ENCODE results near the gene RPL18.

Gene RPL18

DNA sequence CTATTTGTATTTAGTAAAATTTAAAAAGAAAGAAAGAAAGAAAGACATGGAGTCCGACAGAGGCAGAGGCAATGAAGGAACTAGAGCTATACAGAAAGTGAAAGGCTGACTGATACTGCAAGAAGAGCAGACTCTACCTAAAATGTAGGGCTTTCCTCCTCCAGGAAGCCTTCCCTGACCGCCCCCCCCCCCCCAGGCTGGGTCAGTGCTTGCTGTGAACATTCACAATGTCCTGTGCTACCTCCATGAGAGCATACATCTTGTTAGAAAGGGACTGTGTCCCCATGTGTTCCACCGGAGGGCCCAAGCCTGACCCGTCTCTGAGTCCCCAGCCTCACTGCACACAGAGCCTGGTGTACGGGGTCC lies 32.7 kb upstream of the RPL18 start:
- no peak overlapping the region for H3K27ac Mint-ChIP-seq
- peaks cover 19 to 21% of the 10 kb centered on the region in 2 donors for H3K4me1 Mint-ChIP-seq
- H3K4me3 Mint-ChIP-seq = no peak overlapping the region
- no peaks in the 10 kb centered on the region for H3K9me3 Mint-ChIP-seq
- no peak for DNase-seq
- no peak for ATAC-seq (replicated peaks)
- H3K36me3 Mint-ChIP-seq = no peaks in the 10 kb centered on the region
- H3K27me3 Mint-ChIP-seq = no peaks in the 10 kb centered on the region

DNA sequence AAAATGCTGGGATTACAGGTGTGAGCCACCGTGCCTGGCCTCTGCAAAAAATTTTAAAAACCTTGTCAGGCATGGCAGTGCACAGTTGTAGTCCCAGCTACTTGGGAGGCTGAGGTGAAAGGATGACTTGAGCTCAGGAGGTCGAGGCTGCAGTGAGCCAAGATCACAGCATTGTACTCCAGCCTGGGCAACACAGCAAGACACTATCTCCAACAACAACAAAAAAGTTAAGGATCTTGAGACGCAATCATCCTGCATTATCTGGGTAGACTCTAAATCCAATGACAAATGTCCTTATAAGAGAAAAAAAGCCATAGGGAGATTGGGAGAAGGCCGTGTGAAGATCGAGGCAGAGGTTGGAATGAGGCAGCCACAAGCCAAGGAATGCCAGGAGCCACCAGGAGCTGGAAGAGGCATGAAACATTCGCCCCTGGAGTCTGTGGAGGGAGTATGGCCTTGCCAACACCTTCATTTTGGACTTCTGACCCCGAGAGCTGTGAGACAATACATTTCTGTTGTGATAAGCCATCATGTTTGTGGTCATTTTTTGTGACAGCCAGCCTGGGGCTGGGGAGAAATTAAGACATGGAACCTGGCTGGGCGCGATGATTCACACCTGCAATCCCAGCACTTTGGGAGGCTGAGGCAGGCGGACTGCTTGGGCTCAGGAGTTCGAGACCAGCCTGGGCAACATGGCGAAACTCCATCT lies 32.1 kb upstream of the RPL18 start:
- Mint-ChIP-seq H3K4me3 (no peak overlapping the region), H3K4me1 (peaks cover 22 to 26% of the 10 kb centered on the region in 2 donors), H3K27ac (peak overlapping the region; percentile 27), H3K9me3 (no peaks in the 10 kb centered on the region), H3K36me3 (no peaks in the 10 kb centered on the region), H3K27me3 (no peaks in the 10 kb centered on the region)
- no peak for ATAC-seq (replicated peaks)
- DNase-seq = no peak

DNA sequence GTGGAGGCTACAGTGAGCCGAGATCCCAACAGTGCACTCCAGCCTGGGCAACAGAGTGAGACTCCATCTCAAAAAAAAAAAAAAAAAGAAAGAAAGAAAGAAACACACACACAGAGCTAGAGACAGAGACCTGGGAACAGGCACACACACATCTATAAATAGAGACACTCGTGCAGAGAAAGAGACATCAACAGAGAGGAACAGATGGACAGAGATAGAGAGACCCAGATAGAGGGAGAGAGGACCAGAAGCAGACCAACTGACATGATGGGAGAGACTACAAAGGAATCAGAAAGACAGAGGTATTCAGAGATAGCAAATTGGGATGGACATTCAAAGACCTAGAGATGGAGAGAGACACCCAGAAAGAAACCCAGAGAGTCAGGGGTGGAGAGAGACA lies 29.2 kb upstream of the RPL18 start:
- Mint-ChIP-seq H3K27me3 (no peaks in the 10 kb centered on the region), H3K4me1 (peaks cover 32 to 45% of the 10 kb centered on the region in 2 donors), H3K9me3 (no peaks in the 10 kb centered on the region), H3K4me3 (peak overlapping the region in 1 of 2 donors; percentile 19), H3K36me3 (no peaks in the 10 kb centered on the region), H3K27ac (peak overlapping the region; percentile 60)
- DNase-seq (no peak), ATAC-seq (replicated peaks) (no peak)

DNA sequence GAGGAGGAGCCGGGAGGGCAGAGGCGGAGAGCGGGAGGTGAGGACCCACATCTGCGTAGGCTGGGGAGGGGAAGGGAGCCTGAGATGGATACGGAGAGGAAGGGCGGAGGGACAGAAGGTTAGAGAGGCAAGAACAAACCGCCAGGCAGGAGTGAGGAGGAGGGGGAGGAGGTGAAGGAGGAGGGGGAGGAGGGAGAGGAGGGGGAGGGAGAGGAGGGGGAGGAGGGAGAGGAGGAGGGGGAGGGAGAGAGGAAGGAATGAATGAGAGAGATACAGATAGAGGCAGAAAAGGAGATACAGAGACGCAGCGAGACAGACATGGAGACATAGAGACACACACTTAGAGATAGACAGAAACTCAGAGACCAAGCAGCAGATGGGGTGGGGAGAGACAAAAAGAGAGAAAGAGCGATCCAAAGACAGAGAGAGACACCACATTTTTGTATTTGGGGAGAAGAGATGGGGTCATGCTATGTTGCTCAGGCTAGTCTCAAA lies 27.8 kb upstream of the RPL18 start:
- H3K4me1 Mint-ChIP-seq = peaks cover 30 to 38% of the 10 kb centered on the region in 2 donors
- peak overlapping the region; percentile 53 for H3K27ac Mint-ChIP-seq
- no peaks in the 10 kb centered on the region for H3K27me3 Mint-ChIP-seq
- H3K4me3 Mint-ChIP-seq = peak overlapping the region; percentile 80 to 89
- ATAC-seq (replicated peaks) (no peak), DNase-seq (no peak)
- no peaks in the 10 kb centered on the region for H3K36me3 Mint-ChIP-seq
- no peaks in the 10 kb centered on the region for H3K9me3 Mint-ChIP-seq

DNA sequence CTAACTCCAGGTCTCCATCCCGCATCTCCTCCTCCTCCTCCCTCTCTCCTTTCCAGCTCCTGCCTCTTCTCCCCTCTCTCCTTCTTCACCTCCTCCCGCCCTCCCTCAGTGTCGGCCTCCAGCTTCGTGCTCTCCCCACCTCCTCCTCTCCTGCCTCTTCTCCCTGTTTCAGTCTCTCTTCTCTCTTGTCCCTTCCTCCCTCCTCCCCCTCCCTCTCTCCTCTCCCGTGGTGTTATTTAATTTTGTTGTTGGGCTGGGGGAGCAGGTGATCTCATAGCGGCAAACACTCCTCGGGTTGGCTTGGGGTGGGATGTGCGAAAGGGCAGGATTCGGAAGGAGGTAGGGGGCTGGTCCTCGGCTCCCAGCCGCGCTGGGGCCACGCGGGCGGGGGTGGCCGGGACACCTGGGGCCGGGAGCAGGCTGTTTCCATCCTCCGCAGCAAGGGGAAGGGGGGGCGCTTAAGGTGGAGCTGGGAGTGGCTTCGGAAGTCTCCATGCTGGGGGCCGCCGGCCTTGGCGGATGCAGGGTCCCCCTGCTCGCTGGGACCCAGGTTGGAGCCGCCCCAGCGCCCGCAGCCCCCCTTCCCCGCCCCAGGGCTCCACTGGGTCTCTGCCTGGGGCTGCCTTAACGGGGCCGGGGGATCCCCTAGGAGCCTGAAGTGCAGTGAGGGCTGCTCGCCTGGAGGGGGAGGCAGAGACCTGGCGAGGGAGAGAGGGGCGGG lies 27.2 kb upstream of the RPL18 start, which contains the start of gene CA11:
CA11 (minus strand) TSS at position 187 of the 721 bp plus-strand sequence. CDS start 555 bp downstream, outside the sequence.
- Mint-ChIP-seq H3K36me3 (peaks cover 0 to 2% of the 10 kb centered on the region in 2 donors), H3K4me1 (peaks cover 28 to 38% of the 10 kb centered on the region in 2 donors), H3K9me3 (no peaks in the 10 kb centered on the region), H3K4me3 (peak within 1 kb of the TSS; percentile 80 to 89), H3K27me3 (no peaks in the 10 kb centered on the region), H3K27ac (peak within 1 kb of the TSS; percentile 72)
- ATAC-seq (replicated peaks) (peak; percentile 80 to 86), DNase-seq (peak; percentile 91)

DNA sequence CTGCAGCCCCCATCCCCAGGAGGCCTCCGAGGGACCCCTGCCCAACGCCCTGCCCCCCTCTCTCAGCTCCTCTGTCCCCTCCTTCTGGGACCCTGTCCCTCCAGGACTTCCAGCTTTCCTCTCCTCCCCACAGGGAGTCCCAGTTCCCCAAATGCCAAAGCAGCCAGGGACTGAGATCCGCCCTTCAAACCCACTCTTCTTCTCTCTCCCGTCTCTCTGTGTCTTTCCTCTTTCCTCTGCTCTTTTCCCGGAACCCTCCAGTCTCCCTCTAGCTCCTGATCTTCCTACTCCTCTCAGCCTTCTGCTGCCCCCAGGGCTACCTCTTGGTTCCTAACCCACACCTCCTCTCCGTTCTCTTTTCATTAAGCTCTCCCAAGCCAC lies 26.6 kb upstream of the RPL18 start:
- peaks cover 25 to 38% of the 10 kb centered on the region in 2 donors for H3K4me1 Mint-ChIP-seq
- no peaks in the 10 kb centered on the region for H3K27me3 Mint-ChIP-seq

DNA sequence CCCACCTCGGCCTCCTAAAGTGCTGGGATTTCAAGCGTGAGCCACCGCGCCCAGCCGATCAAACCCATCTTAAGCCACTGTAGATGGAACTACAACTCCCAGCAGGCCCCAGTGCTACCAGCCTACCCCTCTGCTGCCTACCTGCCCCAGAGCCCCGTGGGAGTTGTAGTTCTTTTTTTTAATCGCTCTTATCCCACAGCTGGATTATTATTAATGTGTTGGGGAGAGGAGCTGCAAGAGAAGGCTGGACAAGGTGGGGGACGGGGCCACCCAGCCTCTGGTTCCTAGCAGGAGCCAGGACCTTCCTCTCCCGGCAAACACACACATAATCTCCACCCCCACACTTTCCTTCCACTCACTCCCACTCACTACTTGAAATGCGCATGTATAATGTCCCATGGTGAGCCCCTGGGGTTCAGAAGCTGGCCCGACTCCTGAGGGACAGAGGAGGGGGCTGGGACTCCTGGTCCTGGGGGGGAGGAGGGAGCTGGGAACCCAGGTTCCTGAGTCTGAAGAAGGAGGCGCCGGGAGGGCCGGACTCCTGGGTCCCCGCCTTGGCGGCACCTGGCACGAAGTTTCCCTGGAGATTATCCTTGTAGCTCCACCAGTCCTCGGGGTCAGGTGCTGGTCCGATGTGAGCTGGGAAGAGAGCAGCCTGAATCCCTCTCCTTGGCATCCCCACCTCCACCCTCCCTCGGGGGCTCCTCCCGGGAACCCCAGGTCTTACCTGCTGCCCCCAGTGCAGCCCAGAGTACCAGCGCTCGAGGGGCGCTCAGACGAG lies 26.1 kb upstream of the RPL18 start:
- DNase-seq = peak; percentile 62
- Mint-ChIP-seq H3K9me3 (no peaks in the 10 kb centered on the region), H3K36me3 (peaks cover 0 to 3% of the 10 kb centered on the region in 2 donors), H3K27me3 (no peaks in the 10 kb centered on the region), H3K4me3 (peak overlapping the region; percentile 80 to 89), H3K4me1 (peaks cover 26 to 39% of the 10 kb centered on the region in 2 donors), H3K27ac (peak overlapping the region; percentile 72)
- peak; percentile 77 to 81 for ATAC-seq (replicated peaks)

More for the DNA sequence above, 26.6 kb upstream of the RPL18 start:
- DNase-seq (no peak), ATAC-seq (replicated peaks) (no peak)
- H3K36me3 Mint-ChIP-seq = peaks cover 0 to 2% of the 10 kb centered on the region in 2 donors
- no peaks in the 10 kb centered on the region for H3K9me3 Mint-ChIP-seq
- peak overlapping the region; percentile 80 to 89 for H3K4me3 Mint-ChIP-seq
- H3K27ac Mint-ChIP-seq = peak overlapping the region; percentile 72

DNA sequence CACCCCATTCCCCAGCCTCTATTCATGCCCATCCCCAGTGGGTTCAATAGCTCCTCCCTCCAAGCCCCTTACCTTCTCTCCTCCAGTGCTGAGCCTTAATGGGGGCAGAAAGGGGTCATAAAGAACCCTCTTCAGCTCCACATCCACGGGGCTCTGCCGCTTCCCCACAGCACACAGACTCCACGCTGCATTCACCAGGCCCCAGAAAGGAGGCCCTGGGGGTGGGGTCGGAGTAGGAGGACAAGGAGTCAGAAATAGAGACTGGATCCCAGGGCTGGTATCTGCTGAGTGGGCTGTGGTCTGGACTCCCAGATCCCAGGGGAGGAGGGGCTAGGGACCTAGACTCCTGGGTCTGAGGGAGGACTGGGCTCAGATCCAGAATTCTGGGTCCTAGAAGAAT lies 25.4 kb upstream of the RPL18 start:
- Mint-ChIP-seq H3K27ac (no peak overlapping the region), H3K36me3 (peaks cover 0 to 5% of the 10 kb centered on the region in 2 donors), H3K4me1 (peaks cover 30 to 40% of the 10 kb centered on the region in 2 donors), H3K4me3 (no peak overlapping the region), H3K27me3 (no peaks in the 10 kb centered on the region), H3K9me3 (no peaks in the 10 kb centered on the region)
- no peak for DNase-seq
- ATAC-seq (replicated peaks) = no peak

DNA sequence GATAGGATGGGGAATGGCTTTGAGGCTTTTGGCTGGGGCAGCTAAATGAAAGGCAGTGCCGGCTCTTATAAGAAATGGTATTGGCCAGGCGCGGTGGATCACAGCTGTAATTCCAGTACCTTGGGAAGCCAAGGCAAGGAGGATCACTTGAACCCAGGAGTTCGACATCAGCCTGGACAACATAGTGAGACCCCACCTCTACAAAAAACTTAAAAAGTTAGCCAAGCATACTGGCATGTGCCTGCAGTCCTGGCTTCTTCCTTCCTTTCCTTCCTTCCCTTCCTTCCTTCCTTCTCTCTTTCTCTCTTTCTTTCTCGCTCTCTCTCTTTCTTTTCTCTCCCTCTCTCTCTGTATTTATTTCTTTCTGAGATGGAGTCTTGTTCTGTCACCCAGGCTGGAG lies 23.9 kb upstream of the RPL18 start:
- Mint-ChIP-seq H3K4me1 (peaks cover 38 to 52% of the 10 kb centered on the region in 2 donors), H3K27ac (peak overlapping the region; percentile 81), H3K27me3 (no peaks in the 10 kb centered on the region), H3K36me3 (peaks cover 3 to 16% of the 10 kb centered on the region in 2 donors), H3K9me3 (peaks cover 8 to 9% of the 10 kb centered on the region in 2 donors), H3K4me3 (no peak overlapping the region)
- DNase-seq (no peak), ATAC-seq (replicated peaks) (no peak)

DNA sequence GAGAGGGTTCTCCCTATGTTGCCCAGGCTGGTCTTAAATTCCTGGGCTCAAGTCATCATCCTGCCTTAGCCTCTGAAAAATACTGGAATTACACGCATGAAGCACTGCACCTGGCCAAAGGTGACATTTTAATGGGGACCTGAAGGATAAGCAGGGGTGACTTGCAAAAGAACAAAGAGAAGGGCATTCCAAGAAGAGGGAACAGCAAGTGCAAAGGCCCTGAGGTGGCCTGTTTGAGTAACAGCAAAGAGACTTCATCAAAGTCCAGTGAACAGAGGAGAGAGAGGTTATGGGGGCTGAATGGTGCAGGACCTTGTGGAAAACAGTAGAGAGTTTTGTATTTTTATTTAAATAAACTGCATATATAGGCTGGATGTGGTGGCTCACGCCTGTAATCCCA lies 22.9 kb upstream of the RPL18 start:
- DNase-seq (no peak), ATAC-seq (replicated peaks) (no peak)
- Mint-ChIP-seq H3K27me3 (no peaks in the 10 kb centered on the region), H3K4me1 (peaks cover 36 to 53% of the 10 kb centered on the region in 2 donors), H3K9me3 (peaks cover 8 to 9% of the 10 kb centered on the region in 2 donors), H3K4me3 (no peak overlapping the region), H3K36me3 (peaks cover 3 to 16% of the 10 kb centered on the region in 2 donors), H3K27ac (no peak overlapping the region)

DNA sequence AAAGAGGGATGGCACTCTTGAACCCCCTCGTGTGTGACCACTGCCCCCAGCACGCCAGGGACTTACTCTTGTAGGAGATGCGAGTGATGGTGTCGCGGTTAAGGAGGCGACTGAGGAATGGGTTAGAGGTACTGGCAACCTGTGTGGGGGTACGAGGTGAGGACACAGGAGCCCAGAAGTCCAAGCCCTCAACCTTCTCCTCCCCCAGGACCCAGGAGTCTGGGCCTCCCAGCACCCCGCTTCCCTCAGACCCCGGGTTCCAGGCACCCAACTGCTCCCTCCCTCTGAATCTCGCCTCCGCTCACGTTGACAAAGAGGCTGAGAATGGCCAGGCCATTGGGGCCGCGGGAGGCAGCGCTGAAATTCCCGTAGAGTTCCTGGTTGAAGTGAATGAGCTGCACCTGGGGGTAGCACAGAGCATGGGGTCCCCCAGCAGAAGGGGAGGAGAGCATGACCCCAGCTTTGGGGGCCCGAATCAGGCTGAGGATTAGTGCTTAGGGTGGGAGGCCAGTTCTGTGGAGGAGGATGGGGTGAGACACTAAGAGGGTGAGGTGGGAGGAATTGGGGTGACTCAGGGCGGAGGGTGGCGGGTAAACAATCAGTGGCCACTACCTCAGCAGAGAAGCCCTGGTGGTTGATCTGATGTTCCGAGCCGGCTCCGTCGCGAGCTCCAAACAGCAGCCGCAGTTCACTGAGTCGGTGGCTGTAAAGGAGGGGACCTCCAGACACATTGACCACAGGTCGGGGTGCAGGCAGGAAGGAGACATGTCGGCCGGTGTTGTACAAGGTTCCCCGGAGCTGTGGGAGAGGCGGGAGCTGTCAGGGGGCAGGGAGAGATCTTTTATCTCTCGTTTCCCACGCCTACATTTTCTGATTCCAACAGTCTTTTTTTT lies 20.8 kb upstream of the RPL18 start:
- Mint-ChIP-seq H3K27ac (peak overlapping the region; percentile 99), H3K4me3 (peak overlapping the region; percentile 58 to 92), H3K4me1 (peaks cover 33 to 49% of the 10 kb centered on the region in 2 donors), H3K27me3 (no peaks in the 10 kb centered on the region), H3K36me3 (peaks cover 5 to 16% of the 10 kb centered on the region in 2 donors), H3K9me3 (peaks cover 8 to 9% of the 10 kb centered on the region in 2 donors)
- DNase-seq = no peak
- ATAC-seq (replicated peaks) = no peak

DNA sequence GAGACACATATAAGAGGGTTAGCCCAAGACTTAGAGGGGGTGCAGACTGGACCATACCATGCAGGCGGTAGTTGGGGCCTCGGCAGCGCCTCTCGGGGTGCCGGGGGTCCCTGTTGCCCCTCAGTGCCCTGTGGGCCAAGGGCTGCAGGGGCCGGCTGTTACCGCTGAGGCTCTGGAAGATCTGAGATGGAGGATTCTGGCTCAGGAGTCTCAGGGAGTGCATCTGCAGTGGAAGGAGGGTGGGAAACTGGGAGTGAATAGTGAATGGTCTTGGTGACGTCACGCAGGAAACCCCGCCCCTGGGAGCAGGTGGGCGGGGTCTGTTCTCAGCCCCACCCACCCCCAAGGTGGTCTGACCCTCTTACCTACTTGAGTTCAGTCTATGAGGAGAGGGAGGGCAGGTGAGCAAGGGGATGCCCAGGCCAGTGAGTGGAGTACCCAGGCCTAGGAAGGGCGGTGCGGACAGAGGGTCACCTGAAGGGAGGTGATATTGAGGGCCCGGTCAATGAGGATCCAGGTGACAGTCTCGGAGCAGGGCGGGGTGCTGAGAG lies 19.9 kb upstream of the RPL18 start:
- ATAC-seq (replicated peaks) = no peak
- peak overlapping the region; percentile 88 to 92 for H3K4me3 Mint-ChIP-seq
- H3K9me3 Mint-ChIP-seq = peaks cover 8 to 9% of the 10 kb centered on the region in 2 donors
- H3K4me1 Mint-ChIP-seq = peaks cover 35 to 51% of the 10 kb centered on the region in 2 donors
- no peak for DNase-seq
- H3K36me3 Mint-ChIP-seq = peaks cover 5 to 16% of the 10 kb centered on the region in 2 donors
- H3K27me3 Mint-ChIP-seq = no peaks in the 10 kb centered on the region
- H3K27ac Mint-ChIP-seq = peak overlapping the region; percentile 99

Data from stimulated activated naive B cell treated with anti-CD40 and anti-IgM and Interleukin-4, amounts not matched to agents 10 μg/mL and 1 μg/mL and 100 μg/mL, for 72 hours (primary cell).